HCT116 (cell line): ENCODE measurements around the gene EPHX1. TPM values are rescaled to one million over a fixed set of nuclear protein-coding genes. Genes with fewer than 3 reads are reported as not detected.

ENCODE experiments used
- ATAC-seq: fragments of 200-7000 bp; cut with Tn5 transposase; 2 replicates; pipeline ENCODE4 v1.9.1; 2020; ENCODE audit warnings: mild to moderate bottlenecking, moderate library complexity
- BruUV-seq: library from RNA; stranded (reverse); fragments of 400-500 nt; replicated peaks from 2 replicates; lab custom pipeline; 2021; lab: Mats Ljungman, UMichigan
- CTCF ChIA-PET: fragments of 300-600 bp; sonication (Branson Sonifier 250); formaldehyde crosslinking; loops from one replicate; lab custom pipeline; 2021; ENCODE audit warnings: antibody characterized with exemption; lab: Charles Lee
- POLR2A ChIA-PET: fragments of 300-600, 350-600 bp; sonication (Branson Sonifier 250); formaldehyde crosslinking; loops from one replicate; lab custom pipeline; 2021; ENCODE audit warnings: antibody characterized with exemption; lab: Charles Lee
- RAD21 ChIA-PET, 2 experiments: fragments of 300-600 bp; sonication (Branson Sonifier 250); formaldehyde crosslinking; loops; one replicate each; lab custom pipeline; 2023; ENCODE audit warnings: low total read pairs in 2 of 2; ENCODE audit not compliant: uncharacterized antibody in 2 of 2, unreplicated experiment in 2 of 2, low non-redundant PET in 1 of 2; lab: Charles Lee
- DNase-seq: peaks from one replicate; pipeline ENCODE4 v3.0.0-alpha.2; 2010; ENCODE audit warnings: low read depth, low spot score
- H2AFZ ChIP-seq: fragments of 200-600 bp; shearing (Covaris generic), sonication (generic); 2 replicates; pipeline ENCODE4 v1.6.1; 2017; ENCODE audit warnings: low read depth, mixed run types, mixed read lengths, antibody characterized with exemption, low read length; ENCODE audit not compliant: poor library complexity, severe bottlenecking
- H3K27ac ChIP-seq: 2 replicates; pipeline ENCODE4 v1.5.1; 2012; ENCODE audit warnings: low read depth, low read length
- H3K27me3 ChIP-seq: fragments of 200-600 bp; sonication (generic); 2 replicates; pipeline ENCODE4 v1.6.1; 2016; ENCODE audit warnings: mixed run types, low read length, mixed read lengths; ENCODE audit not compliant: insufficient read depth
- H3K36me3 ChIP-seq, 2 experiments: fragments of 200-500 bp in 1 of 2; fragments of 200-600 bp in 1 of 2; sonication (Bioruptor generic) in 1 of 2; sonication (generic) in 1 of 2; 2 replicates each; pipeline versions ENCODE4 v1.5.1 to v1.6.1; 2014 to 2016; ENCODE audit warnings: low read length in 2 of 2, inconsistent platforms in 1 of 2, mixed read lengths in 1 of 2, mixed run types in 1 of 2; ENCODE audit not compliant: insufficient read depth in 2 of 2, control insufficient read depth in 1 of 2
- H3K4me1 ChIP-seq, 2 experiments: fragments of 200-600 bp in 1 of 2; sonication (generic) in 1 of 2; 2 replicates each; pipeline versions ENCODE4 v1.5.1 to v1.6.1; 2012 to 2017; ENCODE audit warnings: low read length in 2 of 2, inconsistent platforms in 1 of 2, mild to moderate bottlenecking in 1 of 2, mixed read lengths in 1 of 2, mixed run types in 1 of 2, moderate library complexity in 1 of 2; ENCODE audit not compliant: insufficient read depth in 2 of 2, control insufficient read depth in 1 of 2
- H3K4me2 ChIP-seq: fragments of 200-600 bp; sonication (generic); 2 replicates; pipeline ENCODE4 v1.6.1; 2017; ENCODE audit warnings: mixed run types, low read length, mixed read lengths
- H3K4me3 ChIP-seq, 2 experiments: fragments of 200-600 bp in 1 of 2; sonication (generic) in 1 of 2; replicated peaks in 1 of 2; 2 replicates each; pipeline ENCODE4 v1.5.1; 2011 to 2016; ENCODE audit warnings: low read length in 2 of 2, control low read depth in 1 of 2, low read depth in 1 of 2, mild to moderate bottlenecking in 1 of 2, mixed read lengths in 1 of 2, mixed run types in 1 of 2
- H3K79me2 ChIP-seq: fragments of 200-600 bp; sonication (generic); 2 replicates; pipeline ENCODE4 v1.6.1; 2017; ENCODE audit warnings: mild to moderate bottlenecking, mixed run types, low read length, moderate library complexity, mixed read lengths; ENCODE audit not compliant: insufficient read depth
- H3K9ac ChIP-seq: fragments of 200-600 bp; sonication (generic); 2 replicates; pipeline ENCODE4 v1.6.1; 2016; ENCODE audit warnings: low read length, mixed read lengths
- H3K9me2 ChIP-seq: fragments of 200-600 bp; sonication (generic), shearing (Covaris generic); 2 replicates; pipeline ENCODE4 v1.6.1; 2017; ENCODE audit warnings: mixed run types, mild to moderate bottlenecking, moderate library complexity; ENCODE audit not compliant: insufficient read depth
- H3K9me3 ChIP-seq, 2 experiments: fragments of 200-500 bp in 1 of 2; fragments of 200-600 bp in 1 of 2; sonication (Bioruptor generic) in 1 of 2; sonication (generic) in 1 of 2; 2 replicates each; pipeline ENCODE4 v1.6.1; 2014 to 2017; ENCODE audit warnings: low read length in 2 of 2, mixed read lengths in 2 of 2, inconsistent platforms in 1 of 2, low read depth in 1 of 2, mild to moderate bottlenecking in 1 of 2, mixed run types in 1 of 2, moderate library complexity in 1 of 2; ENCODE audit not compliant: control insufficient read depth in 1 of 2, insufficient read depth in 1 of 2
- H4K20me1 ChIP-seq: fragments of 200-600 bp; sonication (generic), shearing (Covaris generic); 2 replicates; pipeline ENCODE4 v1.6.1; 2017; ENCODE audit warnings: mixed run types, mild to moderate bottlenecking, moderate library complexity; ENCODE audit not compliant: insufficient read depth
- EZH2phosphoT487 ChIP-seq: fragments of 200-600 bp; IDR thresholded peaks from 2 replicates; pipeline ENCODE4 v1.6.1; 2018; ENCODE audit warnings: antibody characterized with exemption, borderline replicate concordance
- FOSL1 ChIP-seq: IDR thresholded peaks from 2 replicates; pipeline ENCODE4 v1.6.1; 2012; ENCODE audit warnings: low read depth
- POLR2A ChIP-seq: IDR thresholded peaks from 2 replicates; pipeline ENCODE4 v1.7.0; 2011; ENCODE audit warnings: borderline replicate concordance; ENCODE audit not compliant: insufficient read depth, insufficient read length; ENCODE audit errors: extremely low read depth
- SIN3A ChIP-seq: IDR thresholded peaks from 2 replicates; pipeline ENCODE4 v1.6.1; 2012; ENCODE audit warnings: low read depth
- SRF ChIP-seq: IDR thresholded peaks from 2 replicates; pipeline ENCODE4 v1.6.1; 2012; ENCODE audit warnings: low read depth
- YY1 ChIP-seq: IDR thresholded peaks from 2 replicates; pipeline ENCODE4 v1.6.1; 2011; ENCODE audit warnings: low read length, low read depth, moderate library complexity, mild to moderate bottlenecking; ENCODE audit not compliant: insufficient replicate concordance; ENCODE audit errors: extremely low read depth
- ZFX ChIP-seq: fragments of 450-650 bp; IDR thresholded peaks from 2 replicates; pipeline ENCODE4 v1.6.1; 2017
- intact Hi-C: fragments of 100-400 bp; cut with micrococcal nuclease; formaldehyde crosslinking; loops from 2 replicates; pipeline ENCODE4 v1.10.0; 2022
- total RNA-seq: library from RNA; stranded (reverse); gene quantifications from one replicate; pipeline ENCODE4 v1.2.1, GENCODE V29; 2021; ENCODE audit not compliant: unreplicated experiment
- TF ChIP-seq, protein P1 (sequence below): IDR thresholded peaks from 2 replicates; pipeline ENCODE4 v1.6.1; 2011; ENCODE audit warnings: mild to moderate bottlenecking, low read length, moderate library complexity; ENCODE audit not compliant: insufficient replicate concordance; ENCODE audit errors: extremely low read depth
- TF ChIP-seq, protein P2 (sequence below): IDR thresholded peaks from 2 replicates; pipeline ENCODE4 v1.6.1; 2012

The EPHX1 gene
- total RNA-seq, 1 experiment from 2014 or later: 44.6 TPM

DNA sequence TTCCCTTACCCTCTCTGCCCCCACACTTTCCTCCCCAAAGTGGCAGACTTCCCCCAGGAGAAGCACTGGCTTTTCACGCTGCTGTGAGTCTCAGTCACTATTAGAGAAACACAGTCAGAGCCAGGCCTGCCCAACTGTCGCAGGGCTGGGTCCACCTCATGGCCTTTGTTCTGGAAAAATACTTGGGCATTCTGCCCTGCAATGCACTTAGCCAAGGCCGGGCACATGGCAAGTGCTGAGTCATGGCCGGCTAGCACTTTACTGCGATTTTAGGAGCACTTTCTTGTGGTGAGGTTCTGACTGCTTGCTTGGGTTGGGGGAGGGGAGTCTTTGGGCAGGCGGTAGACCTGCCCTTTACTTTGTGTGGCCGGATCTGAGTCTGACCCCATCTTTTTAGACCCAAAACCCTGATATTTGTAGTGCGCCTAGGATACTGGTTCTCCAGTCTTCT is 7.7 kb downstream of the EPHX1 start (continued):
- TF ChIP-seq YY1: peak; percentile 30
- 0 out of 2 replicates have a peak, but pooled peaks have one; percentile 36 for TF ChIP-seq ZFX
- TF ChIP-seq, all 23 proteins: peak for 9

GRCh38 chr1:225818229-225818628 is 8.3 kb downstream of the EPHX1 start:
- ChIA-PET CTCF (no interaction called here), RAD21 (no interaction called here), POLR2A (interaction anchor here (0.6 kb wide), 1 partner anchor 764 kb away, joined by 3 read pairs; no protein-coding TSS in a partner anchor)
- intact Hi-C loops: no loop called here
- no peak; the same call in 1 of the 2 replicates for ATAC-seq
- no peak for TF ChIP-seq EZH2phosphoT487
- TF ChIP-seq SRF: no peak
- no peak for TF ChIP-seq SIN3A
- TF ChIP-seq FOSL1: no peak
- TF ChIP-seq POLR2A: no peak
- TF ChIP-seq, protein P1, sequence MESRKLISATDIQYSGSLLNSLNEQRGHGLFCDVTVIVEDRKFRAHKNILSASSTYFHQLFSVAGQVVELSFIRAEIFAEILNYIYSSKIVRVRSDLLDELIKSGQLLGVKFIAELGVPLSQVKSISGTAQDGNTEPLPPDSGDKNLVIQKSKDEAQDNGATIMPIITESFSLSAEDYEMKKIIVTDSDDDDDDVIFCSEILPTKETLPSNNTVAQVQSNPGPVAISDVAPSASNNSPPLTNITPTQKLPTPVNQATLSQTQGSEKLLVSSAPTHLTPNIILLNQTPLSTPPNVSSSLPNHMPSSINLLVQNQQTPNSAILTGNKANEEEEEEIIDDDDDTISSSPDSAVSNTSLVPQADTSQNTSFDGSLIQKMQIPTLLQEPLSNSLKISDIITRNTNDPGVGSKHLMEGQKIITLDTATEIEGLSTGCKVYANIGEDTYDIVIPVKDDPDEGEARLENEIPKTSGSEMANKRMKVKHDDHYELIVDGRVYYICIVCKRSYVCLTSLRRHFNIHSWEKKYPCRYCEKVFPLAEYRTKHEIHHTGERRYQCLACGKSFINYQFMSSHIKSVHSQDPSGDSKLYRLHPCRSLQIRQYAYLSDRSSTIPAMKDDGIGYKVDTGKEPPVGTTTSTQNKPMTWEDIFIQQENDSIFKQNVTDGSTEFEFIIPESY: no peak
- TF ChIP-seq, protein P2, sequence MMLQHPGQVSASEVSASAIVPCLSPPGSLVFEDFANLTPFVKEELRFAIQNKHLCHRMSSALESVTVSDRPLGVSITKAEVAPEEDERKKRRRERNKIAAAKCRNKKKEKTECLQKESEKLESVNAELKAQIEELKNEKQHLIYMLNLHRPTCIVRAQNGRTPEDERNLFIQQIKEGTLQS: no peak
- Histone ChIP-seq H4K20me1 (no peaks in the 10 kb centered on the region), H3K4me3 (no peak overlapping the region), H3K9me2 (no peaks in the 10 kb centered on the region), H3K36me3 (no peaks in the 10 kb centered on the region), H3K9ac (no peak overlapping the region), H3K4me1 (peaks cover 29 to 30% of the 10 kb centered on the region in 2 experiments), H3K9me3 (no peaks in the 10 kb centered on the region), H3K27me3 (no peaks in the 10 kb centered on the region), H3K4me2 (0 out of 2 replicates have a peak overlapping the region, but pooled peaks have one; percentile 51), H3K27ac (peak overlapping the region; percentile 65), H3K79me2 (no peaks in the 10 kb centered on the region), H2AFZ (no peak overlapping the region)
- BruUV-seq: no TSS peak
- no peak for DNase-seq
